ENCODE results near the gene HSCB. TPM values are rescaled to one million over a fixed set of nuclear protein-coding genes. Genes with fewer than 3 reads are reported as not detected.

HSCB gene
- total RNA-seq, 1 experiment from 2014 or later: 19.2 TPM

GRCh38 chr22:28800308-28801041 lies 58.6 kb downstream of the HSCB start, which contains the start of gene XBP1 (continued):
- TF ChIP-seq, protein P1, sequence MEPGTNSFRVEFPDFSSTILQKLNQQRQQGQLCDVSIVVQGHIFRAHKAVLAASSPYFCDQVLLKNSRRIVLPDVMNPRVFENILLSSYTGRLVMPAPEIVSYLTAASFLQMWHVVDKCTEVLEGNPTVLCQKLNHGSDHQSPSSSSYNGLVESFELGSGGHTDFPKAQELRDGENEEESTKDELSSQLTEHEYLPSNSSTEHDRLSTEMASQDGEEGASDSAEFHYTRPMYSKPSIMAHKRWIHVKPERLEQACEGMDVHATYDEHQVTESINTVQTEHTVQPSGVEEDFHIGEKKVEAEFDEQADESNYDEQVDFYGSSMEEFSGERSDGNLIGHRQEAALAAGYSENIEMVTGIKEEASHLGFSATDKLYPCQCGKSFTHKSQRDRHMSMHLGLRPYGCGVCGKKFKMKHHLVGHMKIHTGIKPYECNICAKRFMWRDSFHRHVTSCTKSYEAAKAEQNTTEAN (CRISPR knock-in tag; IDR thresholded peaks at IDR 0.05): peak; percentile 50; the same call in 1 of the 2 replicates
- no peak for TF ChIP-seq IRF2 (CRISPR knock-in tag; IDR thresholded peaks at IDR 0.05; ENCODE audit: borderline replicate concordance, low read depth)

DNA sequence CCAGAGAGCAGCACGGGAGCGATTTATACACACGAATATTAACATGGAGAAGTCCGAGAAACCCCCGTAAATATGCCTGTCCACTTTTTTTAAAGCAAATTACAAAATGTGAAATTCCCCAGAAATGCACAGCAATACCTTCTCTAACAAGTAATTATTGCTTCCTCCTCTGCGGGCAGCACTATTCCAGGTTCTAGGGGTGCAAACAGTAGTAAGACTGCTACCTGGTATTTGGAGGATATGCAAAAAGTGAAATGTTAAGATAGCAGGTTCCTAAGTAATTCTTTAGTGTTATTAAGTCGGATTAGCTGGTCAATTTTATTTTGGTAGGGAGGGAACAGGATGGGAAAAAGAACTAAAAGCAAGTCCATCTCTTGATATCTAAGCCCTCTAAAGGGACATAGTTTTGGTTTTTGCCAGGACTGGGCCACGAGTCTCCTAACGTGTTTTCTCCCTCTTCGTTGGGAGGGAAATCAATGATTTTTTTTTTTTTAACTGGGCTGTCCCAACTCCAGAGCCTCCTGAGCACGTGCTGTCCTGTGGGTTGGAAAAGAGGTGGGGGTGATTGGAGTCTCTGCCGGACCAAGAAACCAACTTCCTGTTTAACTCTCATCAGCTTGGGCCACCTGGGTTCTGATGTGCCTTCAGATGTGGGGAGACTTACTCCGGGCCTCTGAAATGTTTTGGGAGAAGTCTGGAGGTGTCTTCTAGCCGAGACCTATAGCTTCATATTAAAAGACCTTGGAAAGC lies 60.2 kb downstream of the HSCB start:
- ChIA-PET CTCF (interaction anchor here (0.8 kb wide), 1 partner anchor 235 kb away, joined by 3 read pairs; no protein-coding TSS in a partner anchor), POLR2A (no interaction called here)
- no peak for ATAC-seq
- H3K36me3 Mint-ChIP-seq: peaks cover 24% of the 10 kb centered on the region
- peak overlapping the region; percentile 87 for H3K27ac Mint-ChIP-seq
- DNase-seq (ENCODE audit: low spot score): no peak
- H3K9me3 Mint-ChIP-seq: no peaks in the 10 kb centered on the region
- peaks cover 32% of the 10 kb centered on the region for H3K4me1 Mint-ChIP-seq
- H3K4me3 Mint-ChIP-seq: peak overlapping the region; percentile 51
- TF ChIP-seq ZNF396 (CRISPR knock-in tag; IDR thresholded peaks at IDR 0.05; ENCODE audit: borderline replicate concordance) (no peak), JAZF1 (CRISPR knock-in tag; IDR thresholded peaks at IDR 0.05) (no peak), RELA (CRISPR knock-in tag; IDR thresholded peaks at IDR 0.05; ENCODE audit: borderline replicate concordance) (no peak), OVOL2 (CRISPR knock-in tag; IDR thresholded peaks at IDR 0.05; ENCODE audit: borderline replicate concordance) (no peak), ZMAT4 (CRISPR knock-in tag; IDR thresholded peaks at IDR 0.05) (no peak), ZNF423 (CRISPR knock-in tag; IDR thresholded peaks at IDR 0.05) (no peak), HMGA2 (CRISPR knock-in tag; IDR thresholded peaks at IDR 0.05) (no peak), PREB (CRISPR knock-in tag; IDR thresholded peaks at IDR 0.05; ENCODE audit: borderline replicate concordance) (no peak), TEAD1 (CRISPR knock-in tag; IDR thresholded peaks at IDR 0.05) (no peak), NR2C2 (CRISPR knock-in tag; IDR thresholded peaks at IDR 0.05) (no peak), E2F4 (CRISPR knock-in tag; IDR thresholded peaks at IDR 0.05; ENCODE audit: borderline replicate concordance, low read depth) (no peak)
- TF ChIP-seq, protein P2, sequence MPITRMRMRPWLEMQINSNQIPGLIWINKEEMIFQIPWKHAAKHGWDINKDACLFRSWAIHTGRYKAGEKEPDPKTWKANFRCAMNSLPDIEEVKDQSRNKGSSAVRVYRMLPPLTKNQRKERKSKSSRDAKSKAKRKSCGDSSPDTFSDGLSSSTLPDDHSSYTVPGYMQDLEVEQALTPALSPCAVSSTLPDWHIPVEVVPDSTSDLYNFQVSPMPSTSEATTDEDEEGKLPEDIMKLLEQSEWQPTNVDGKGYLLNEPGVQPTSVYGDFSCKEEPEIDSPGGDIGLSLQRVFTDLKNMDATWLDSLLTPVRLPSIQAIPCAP (CRISPR knock-in tag; IDR thresholded peaks at IDR 0.05): no peak
- H3K27me3 Mint-ChIP-seq (ENCODE audit: low read depth): no peaks in the 10 kb centered on the region

DNA sequence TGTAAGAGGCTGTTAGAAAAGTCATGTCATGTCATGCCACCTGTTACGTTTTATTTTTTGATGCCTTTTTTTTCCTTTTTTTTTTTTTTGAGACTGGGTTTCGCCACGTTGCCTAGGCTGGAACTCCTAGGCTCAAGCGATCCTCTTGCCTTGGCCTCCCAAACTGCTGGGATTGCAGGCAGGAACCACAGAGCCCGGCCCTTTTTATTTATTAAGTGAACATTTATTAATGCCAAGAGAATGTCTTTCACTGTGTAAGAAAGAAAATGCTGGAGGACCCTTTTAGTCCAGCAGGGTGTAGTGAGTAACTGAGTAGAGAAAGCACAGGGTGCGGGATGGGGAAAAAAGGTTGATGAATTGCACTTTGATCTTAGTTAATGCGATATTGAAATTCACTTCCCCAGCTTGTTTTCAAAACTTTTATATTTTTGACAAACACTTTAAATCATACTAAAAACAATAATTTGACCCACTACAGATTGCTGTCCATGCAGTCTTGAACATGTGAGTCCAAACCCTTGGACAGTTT lies 60.8 kb downstream of the HSCB start:
- no peaks in the 10 kb centered on the region for H3K9me3 Mint-ChIP-seq
- H3K27ac Mint-ChIP-seq: peak overlapping the region; percentile 87
- ATAC-seq (no peak), DNase-seq (ENCODE audit: low spot score) (no peak)
- H3K4me1 Mint-ChIP-seq: peaks cover 34% of the 10 kb centered on the region
- ChIA-PET POLR2A (interaction anchor here (0.7 kb wide), 2 partner anchors 11 to 37 kb away, joined by 5 read pairs; no protein-coding TSS in a partner anchor), CTCF (interaction anchor here (0.6 to 0.8 kb wide), 2 partner anchors 234 to 237 kb away, joined by 3 to 5 read pairs; no protein-coding TSS in a partner anchor)
- peaks cover 18% of the 10 kb centered on the region for H3K36me3 Mint-ChIP-seq
- peak overlapping the region; percentile 51; the same call in 1 of the 2 replicates for H3K4me3 Mint-ChIP-seq
- H3K27me3 Mint-ChIP-seq (ENCODE audit: low read depth): no peaks in the 10 kb centered on the region
- TF ChIP-seq MYBL2 (CRISPR knock-in tag; IDR thresholded peaks at IDR 0.05): no peak
- TF ChIP-seq ZNF416 (CRISPR knock-in tag; IDR thresholded peaks at IDR 0.05): no peak
- TF ChIP-seq, protein P3, sequence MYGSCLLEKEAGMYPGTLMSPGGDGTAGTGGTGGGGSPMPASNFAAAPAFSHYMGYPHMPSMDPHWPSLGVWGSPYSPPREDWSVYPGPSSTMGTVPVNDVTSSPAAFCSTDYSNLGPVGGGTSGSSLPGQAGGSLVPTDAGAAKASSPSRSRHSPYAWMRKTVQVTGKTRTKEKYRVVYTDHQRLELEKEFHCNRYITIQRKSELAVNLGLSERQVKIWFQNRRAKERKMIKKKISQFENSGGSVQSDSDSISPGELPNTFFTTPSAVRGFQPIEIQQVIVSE (CRISPR knock-in tag; IDR thresholded peaks at IDR 0.05; ENCODE audit: borderline replicate concordance): no peak
- no peak for TF ChIP-seq GTF2I (CRISPR knock-in tag; conservative IDR thresholded peaks at IDR 0.05)
- TF ChIP-seq ZBTB21 (CRISPR knock-in tag; IDR thresholded peaks at IDR 0.05; ENCODE audit: borderline replicate concordance): no peak
- TF ChIP-seq ATF6 (CRISPR knock-in tag; IDR thresholded peaks at IDR 0.05): no peak
- TF ChIP-seq, protein P4, sequence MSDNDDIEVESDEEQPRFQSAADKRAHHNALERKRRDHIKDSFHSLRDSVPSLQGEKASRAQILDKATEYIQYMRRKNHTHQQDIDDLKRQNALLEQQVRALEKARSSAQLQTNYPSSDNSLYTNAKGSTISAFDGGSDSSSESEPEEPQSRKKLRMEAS (CRISPR knock-in tag; IDR thresholded peaks at IDR 0.05): no peak
- TF ChIP-seq, protein P5, sequence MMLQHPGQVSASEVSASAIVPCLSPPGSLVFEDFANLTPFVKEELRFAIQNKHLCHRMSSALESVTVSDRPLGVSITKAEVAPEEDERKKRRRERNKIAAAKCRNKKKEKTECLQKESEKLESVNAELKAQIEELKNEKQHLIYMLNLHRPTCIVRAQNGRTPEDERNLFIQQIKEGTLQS (CRISPR knock-in tag; conservative IDR thresholded peaks at IDR 0.05): no peak
- no peak for TF ChIP-seq JAZF1 (CRISPR knock-in tag; IDR thresholded peaks at IDR 0.05)
- TF ChIP-seq NFE2L1 (CRISPR knock-in tag; IDR thresholded peaks at IDR 0.05): no peak
